OCI-LY7 (cell line): ENCODE results near the gene MACROD1. TPM values are rescaled to one million over a fixed set of nuclear protein-coding genes. Genes with fewer than 3 reads are reported as not detected.

Source experiments
- BruUV-seq: library from RNA; stranded (reverse); fragments of 400-500 nt; replicated peaks from 2 replicates; lab custom pipeline; 2021; lab: Mats Ljungman, UMichigan
- CTCF ChIA-PET: fragments of 300-600 bp; sonication (Branson Sonifier 250); formaldehyde crosslinking; loops from one replicate; lab custom pipeline; 2022; ENCODE audit warnings: antibody characterized with exemption; ENCODE audit not compliant: unreplicated experiment; lab: Charles Lee
- POLR2A ChIA-PET: fragments of 300-600 bp; sonication (Branson Sonifier 250); formaldehyde crosslinking; loops from one replicate; lab custom pipeline; 2022; ENCODE audit warnings: antibody characterized with exemption; lab: Charles Lee
- DNase-seq: peaks from one replicate; pipeline ENCODE4 v3.0.0-alpha.2; 2015; ENCODE audit warnings: low spot score
- H2AFZ ChIP-seq: fragments of 200-600 bp; sonication (generic), shearing (Covaris generic); 2 replicates; pipeline ENCODE4 v1.6.1; 2014; ENCODE audit warnings: mild to moderate bottlenecking, antibody characterized with exemption, low read length, moderate library complexity
- H3K27ac ChIP-seq: fragments of 200-600 bp; sonication (generic); 2 replicates; pipeline ENCODE4 v1.5.1; 2014; ENCODE audit warnings: mixed run types, low read depth, mild to moderate bottlenecking, moderate library complexity, low read length, inconsistent platforms; ENCODE audit not compliant: poor library complexity, severe bottlenecking
- H3K36me3 ChIP-seq: fragments of 200-600 bp; sonication (generic); 2 replicates; pipeline ENCODE4 v1.6.1; 2014; ENCODE audit warnings: mild to moderate bottlenecking, antibody characterized with exemption, low read length, moderate library complexity, mixed read lengths; ENCODE audit not compliant: insufficient read depth
- H3K4me1 ChIP-seq: fragments of 200-600 bp; sonication (generic); 2 replicates; pipeline ENCODE4 v1.5.1; 2014; ENCODE audit warnings: mild to moderate bottlenecking, low read length; ENCODE audit not compliant: insufficient read depth, poor library complexity, severe bottlenecking
- H3K4me2 ChIP-seq: fragments of 200-600 bp; sonication (generic); 2 replicates; pipeline ENCODE4 v1.6.1; 2014; ENCODE audit warnings: mild to moderate bottlenecking, low read length
- H3K4me3 ChIP-seq: fragments of 200-600 bp; sonication (generic); 2 replicates; pipeline ENCODE4 v1.5.1; 2014; ENCODE audit warnings: mild to moderate bottlenecking, low read depth, low read length; ENCODE audit not compliant: poor library complexity, severe bottlenecking
- H3K79me2 ChIP-seq: fragments of 200-600 bp; sonication (generic); 2 replicates; pipeline ENCODE4 v1.6.1; 2016; ENCODE audit warnings: low read depth, mild to moderate bottlenecking, low read length, moderate library complexity, mixed read lengths; ENCODE audit not compliant: insufficient read depth
- H3K9me2 ChIP-seq: fragments of 200-600 bp; sonication (generic); 2 replicates; pipeline ENCODE4 v1.6.1; 2016; ENCODE audit warnings: mild to moderate bottlenecking, low read length, mixed read lengths; ENCODE audit not compliant: insufficient read depth
- H3K9me3 ChIP-seq: fragments of 200-600 bp; sonication (generic); 2 replicates; pipeline ENCODE4 v1.6.1; 2014; ENCODE audit warnings: mild to moderate bottlenecking, mixed run types, low read length, mixed read lengths
- H4K20me1 ChIP-seq: fragments of 200-600 bp; sonication (generic); 2 replicates; pipeline ENCODE4 v1.6.1; 2014; ENCODE audit warnings: mild to moderate bottlenecking, antibody characterized with exemption, low read length, moderate library complexity, mixed read lengths; ENCODE audit not compliant: insufficient read depth
- EZH2phosphoT487 ChIP-seq: fragments of 200-600 bp; sonication (generic); IDR thresholded peaks from 2 replicates; pipeline ENCODE4 v1.6.1; 2018; ENCODE audit warnings: low read depth, borderline replicate concordance, mild to moderate bottlenecking, mixed run types, antibody characterized with exemption, low read length, moderate library complexity, mixed read lengths
- intact Hi-C: fragments of 100-400 bp; cut with micrococcal nuclease; formaldehyde crosslinking; loops from one replicate; pipeline ENCODE4 v1.10.0; 2022; ENCODE audit not compliant: unreplicated experiment
- total RNA-seq, 2 experiments: library from RNA; depleted of rRNA in 1 of 2; stranded (reverse); fragments of >200 nt in 1 of 2; shearing (Covaris generic) in 1 of 2; gene quantifications; 2 replicates each; pipeline ENCODE4 v1.2.3, GENCODE V29; 2014 to 2022
- TF ChIP-seq, protein P1 (sequence below): fragments of 200-600 bp; sonication (generic); conservative IDR thresholded peaks from 2 replicates; pipeline ENCODE4 v1.5.1; 2014; ENCODE audit warnings: mild to moderate bottlenecking, antibody characterized with exemption, low read length, moderate library complexity, mixed read lengths

MACROD1 gene
- total RNA-seq, 2 experiments from 2014 or later = 14.7 to 25.4 TPM

DNA sequence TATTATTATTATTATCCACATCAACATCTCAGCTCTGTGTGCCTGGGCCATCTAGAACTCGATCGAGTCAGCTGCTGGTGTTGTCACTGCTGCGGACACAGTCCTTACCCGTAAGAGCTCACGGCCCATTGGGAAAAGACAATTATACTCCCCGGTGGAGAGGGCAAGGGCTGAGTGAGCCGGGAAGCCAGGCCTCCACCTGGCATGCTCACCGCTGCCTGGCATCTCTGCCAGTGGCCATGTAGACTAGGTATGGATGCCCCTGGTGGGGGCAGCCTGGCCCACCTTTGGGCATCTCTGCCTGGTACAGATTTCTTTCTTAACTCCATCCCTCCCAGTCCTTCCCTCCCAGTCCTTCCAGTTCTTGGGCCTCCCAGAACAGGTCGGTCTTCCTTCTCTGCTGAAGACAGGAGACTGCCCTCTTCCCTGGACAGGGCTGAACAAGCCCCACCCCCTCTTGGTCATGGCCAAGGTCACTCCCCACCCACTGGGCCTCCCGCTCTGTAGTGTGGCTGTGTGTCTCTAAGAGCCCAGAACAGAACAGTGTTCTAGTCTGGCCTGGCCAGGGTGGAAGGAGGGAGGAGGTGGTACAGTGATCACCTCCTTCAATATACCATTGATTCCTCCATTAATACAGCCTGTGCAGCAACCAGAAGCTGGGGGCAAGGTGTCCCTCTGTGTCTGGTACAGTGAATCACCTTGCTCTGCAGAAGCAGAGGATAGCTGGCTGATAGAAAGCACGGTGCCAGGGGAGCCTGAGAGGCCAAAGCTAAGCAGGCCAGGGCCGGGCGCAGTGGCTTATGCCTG lies 72.5 kb downstream of the MACROD1 start:
- ChIA-PET CTCF (no interaction called here), POLR2A (no interaction called here)
- Histone ChIP-seq H3K9me3 (no peaks in the 10 kb centered on the region), H2AFZ (no peak overlapping the region), H3K4me2 (no peak overlapping the region), H3K36me3 (no peaks in the 10 kb centered on the region), H4K20me1 (no peaks in the 10 kb centered on the region), H3K4me3 (no peak overlapping the region), H3K4me1 (no peaks in the 10 kb centered on the region), H3K9me2 (no peaks in the 10 kb centered on the region), H3K79me2 (no peaks in the 10 kb centered on the region), H3K27ac (no peak overlapping the region)
- TF ChIP-seq, protein P1, sequence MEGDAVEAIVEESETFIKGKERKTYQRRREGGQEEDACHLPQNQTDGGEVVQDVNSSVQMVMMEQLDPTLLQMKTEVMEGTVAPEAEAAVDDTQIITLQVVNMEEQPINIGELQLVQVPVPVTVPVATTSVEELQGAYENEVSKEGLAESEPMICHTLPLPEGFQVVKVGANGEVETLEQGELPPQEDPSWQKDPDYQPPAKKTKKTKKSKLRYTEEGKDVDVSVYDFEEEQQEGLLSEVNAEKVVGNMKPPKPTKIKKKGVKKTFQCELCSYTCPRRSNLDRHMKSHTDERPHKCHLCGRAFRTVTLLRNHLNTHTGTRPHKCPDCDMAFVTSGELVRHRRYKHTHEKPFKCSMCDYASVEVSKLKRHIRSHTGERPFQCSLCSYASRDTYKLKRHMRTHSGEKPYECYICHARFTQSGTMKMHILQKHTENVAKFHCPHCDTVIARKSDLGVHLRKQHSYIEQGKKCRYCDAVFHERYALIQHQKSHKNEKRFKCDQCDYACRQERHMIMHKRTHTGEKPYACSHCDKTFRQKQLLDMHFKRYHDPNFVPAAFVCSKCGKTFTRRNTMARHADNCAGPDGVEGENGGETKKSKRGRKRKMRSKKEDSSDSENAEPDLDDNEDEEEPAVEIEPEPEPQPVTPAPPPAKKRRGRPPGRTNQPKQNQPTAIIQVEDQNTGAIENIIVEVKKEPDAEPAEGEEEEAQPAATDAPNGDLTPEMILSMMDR = no peak
- TF ChIP-seq EZH2phosphoT487 = no peak
- no peak for DNase-seq
- intact Hi-C loops = no loop called here
- no TSS peak for BruUV-seq

DNA sequence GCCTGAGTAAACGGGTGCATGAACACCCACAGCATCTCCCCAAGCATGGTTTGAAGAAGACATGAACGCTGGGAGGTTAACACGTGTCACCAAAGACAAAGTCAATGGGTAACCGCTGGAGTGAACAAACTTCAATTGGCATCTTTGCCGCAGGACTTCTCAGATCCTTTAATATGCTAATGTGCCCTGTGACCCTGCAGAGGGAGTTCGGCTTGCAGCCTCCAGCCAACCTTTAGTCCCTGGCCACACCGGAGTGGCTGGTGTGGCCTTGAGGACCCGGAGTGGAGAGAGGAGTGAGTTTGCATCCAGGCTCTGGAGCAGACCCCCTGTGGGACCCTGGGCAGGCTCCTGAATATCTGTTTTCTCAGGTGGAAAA lies 73.2 kb downstream of the MACROD1 start:
- Histone ChIP-seq H3K27ac (no peak overlapping the region), H4K20me1 (no peaks in the 10 kb centered on the region), H2AFZ (no peak overlapping the region), H3K9me2 (no peaks in the 10 kb centered on the region), H3K4me2 (no peak overlapping the region), H3K79me2 (no peaks in the 10 kb centered on the region), H3K4me3 (no peak overlapping the region), H3K36me3 (no peaks in the 10 kb centered on the region), H3K4me1 (no peaks in the 10 kb centered on the region), H3K9me3 (no peaks in the 10 kb centered on the region)
- ChIA-PET POLR2A (no interaction called here), CTCF (no interaction called here)
- BruUV-seq = no TSS peak
- intact Hi-C loops = no loop called here
- no peak for DNase-seq
- TF ChIP-seq, protein P1 = no peak
- TF ChIP-seq EZH2phosphoT487 = no peak

DNA sequence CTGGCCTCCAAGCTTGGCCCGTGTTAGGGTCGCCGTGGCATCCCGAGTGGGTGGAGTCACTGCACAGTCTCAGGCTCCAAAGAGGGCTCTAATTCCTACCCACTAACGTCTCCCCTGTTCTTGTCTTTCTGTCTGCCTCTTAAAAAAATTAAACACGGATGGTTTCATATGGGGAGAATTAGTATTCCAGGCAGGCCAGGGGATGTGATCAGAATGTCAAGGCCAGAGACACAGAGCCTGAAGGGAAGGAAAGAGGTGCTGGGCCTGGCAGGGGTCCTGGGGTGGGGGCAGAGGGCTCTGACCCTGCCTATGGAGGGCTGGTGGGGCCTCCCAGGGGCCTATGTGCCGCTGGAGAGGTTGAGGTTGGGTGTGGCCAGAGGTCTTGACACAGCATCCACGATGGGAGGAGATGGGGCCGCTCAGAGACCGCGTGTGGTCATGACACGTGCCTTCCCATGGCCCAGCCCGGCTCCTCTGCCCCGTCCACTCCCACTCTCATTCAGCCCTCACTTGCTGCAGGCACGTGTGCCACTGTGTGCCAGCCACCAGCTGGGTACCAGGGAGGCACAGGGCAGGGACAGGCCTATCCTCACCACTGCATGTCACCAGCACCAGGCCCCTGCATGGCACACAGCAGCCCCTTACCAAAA lies 73.7 kb downstream of the MACROD1 start:
- H3K4me1 ChIP-seq = no peaks in the 10 kb centered on the region
- no peak overlapping the region for H2AFZ ChIP-seq
- TF ChIP-seq, protein P1 = no peak
- no peak for TF ChIP-seq EZH2phosphoT487
- intact Hi-C loops = no loop called here
- no TSS peak for BruUV-seq
- no peaks in the 10 kb centered on the region for H3K79me2 ChIP-seq
- H3K9me2 ChIP-seq = no peaks in the 10 kb centered on the region
- CTCF ChIA-PET = no interaction called here
- H3K27ac ChIP-seq = no peak overlapping the region
- H3K4me3 ChIP-seq = no peak overlapping the region
- H3K36me3 ChIP-seq = no peaks in the 10 kb centered on the region
- H4K20me1 ChIP-seq = no peaks in the 10 kb centered on the region
- H3K9me3 ChIP-seq = no peaks in the 10 kb centered on the region
- H3K4me2 ChIP-seq = no peak overlapping the region
- POLR2A ChIA-PET = no interaction called here
- DNase-seq = no peak
